Tibial nerve (tissue), 4 donors: ENCODE data around the gene HOXB7. TPM values are rescaled to one million over a fixed set of nuclear protein-coding genes. Genes with fewer than 3 reads are reported as not detected.

ENCODE experiments used
- DNase-seq, 2 donors: peaks; one replicate each; pipeline ENCODE4 v3.0.0-alpha.2; 2019; ENCODE audit warnings: low spot score in 2 of 2
- H3K27ac ChIP-seq, 4 donors: fragments of 200-600 bp; sonication (generic) in 3 of 4; one replicate each; pipeline ENCODE4 v1.5.1; 2017 to 2019; ENCODE audit warnings: mild to moderate bottlenecking in 1 of 4
- H3K27me3 ChIP-seq, 2 donors: fragments of 200-600 bp; sonication (generic) in 1 of 2; one replicate each; pipeline versions ENCODE4 v1.5.1 to v1.6.0; 2017 to 2019
- H3K36me3 ChIP-seq, 3 donors: fragments of 200-600 bp; sonication (generic); one replicate each; pipeline ENCODE4 v1.5.1; 2018 to 2019
- H3K4me1 ChIP-seq, 4 donors: fragments of 200-600 bp; sonication (generic) in 3 of 4; one replicate each; pipeline ENCODE4 v1.5.1; 2017 to 2019
- H3K4me3 ChIP-seq, 4 donors: fragments of 200-600 bp; sonication (generic) in 3 of 4; one replicate each; pipeline ENCODE4 v1.5.1; 2017 to 2019; ENCODE audit warnings: mild to moderate bottlenecking in 1 of 4, moderate library complexity in 1 of 4
- H3K9me3 ChIP-seq, 4 donors: fragments of 200-600 bp; sonication (generic) in 3 of 4; one replicate each; pipeline ENCODE4 v1.5.1; 2017 to 2019
- CTCF ChIP-seq, 5 experiments: fragments of 200-600 bp in 3 of 5; fragments of 450-650 bp in 2 of 5; sonication (generic) in 3 of 5; IDR thresholded peaks; one replicate each; pipeline ENCODE4 v1.5.1; 2016 to 2019; ENCODE audit warnings: antibody characterized with exemption in 5 of 5, mild to moderate bottlenecking in 3 of 5, moderate library complexity in 2 of 5
- EP300 ChIP-seq, 2 donors: sonication (generic); formaldehyde crosslinking; IDR thresholded peaks; one replicate each; pipeline ENCODE4 v1.6.1; 2017; ENCODE audit warnings: antibody characterized with exemption in 2 of 2, mild to moderate bottlenecking in 1 of 2
- POLR2A ChIP-seq, 2 donors: fragments of 450-650 bp; IDR thresholded peaks; one replicate each; pipeline ENCODE4 v1.6.1; 2017; ENCODE audit warnings: antibody characterized with exemption in 2 of 2, mild to moderate bottlenecking in 2 of 2, moderate library complexity in 2 of 2
- WGBS, 2 donors: methylation state at CpG; one replicate each; pipeline ENCODE4 v1.1.5; 2018; 5-methylcytosine and 5-hydroxymethylcytosine counted together
- total RNA-seq, 4 donors: library from RNA; depleted of rRNA; stranded (reverse); fragments of >200 nt; gene quantifications; one replicate each; pipeline ENCODE4 v1.1.0, GENCODE V29; 2016

HOXB7 gene
- total RNA-seq, 4 donors from 2014 or later, result 1.8 to 4.0 (median 2.3) TPM

GRCh38 chr17:48622857-48623256 lies 12.0 kb upstream of the HOXB7 start:
- Histone ChIP-seq H3K4me3 (no peak overlapping the region), H3K27me3 (peaks cover 0 to 100% of the 10 kb centered on the region in 2 donors), H3K27ac (no peak overlapping the region), H3K36me3 (no peaks in the 10 kb centered on the region), H3K4me1 (peaks cover 0 to 45% (median 20%) of the 10 kb centered on the region in 4 donors), H3K9me3 (no peaks in the 10 kb centered on the region)
- 45 to 52% methylated on average over 11 of the region's 11 CpGs for WGBS, 2 donors
- TF ChIP-seq CTCF (IDR thresholded peaks at IDR 0.05) (no peak), POLR2A (IDR thresholded peaks at IDR 0.05) (no peak), EP300 (IDR thresholded peaks at IDR 0.05) (no peak)
- DNase-seq, result no peak

- Histone ChIP-seq H3K27ac (no peak overlapping the region), H3K36me3 (no peaks in the 10 kb centered on the region), H3K27me3 (peaks cover 0 to 100% of the 10 kb centered on the region in 2 donors), H3K4me3 (no peak overlapping the region), H3K9me3 (no peaks in the 10 kb centered on the region), H3K4me1 (peaks cover 0 to 44% (median 17%) of the 10 kb centered on the region in 4 donors)
- TF ChIP-seq EP300 (IDR thresholded peaks at IDR 0.05), result no peak
- no peak for TF ChIP-seq POLR2A (IDR thresholded peaks at IDR 0.05)
- TF ChIP-seq CTCF (IDR thresholded peaks at IDR 0.05), result no peak
- 27 to 39% methylated on average over 33 to 41 of the region's 41 CpGs for WGBS, 2 donors
- DNase-seq, result no peak
Measured at GRCh38 chr17:48621410-48622392, 10.9 kb upstream of the HOXB7 start.

GRCh38 chr17:48620461-48621139 lies 9.8 kb upstream of the HOXB7 start:
- no peak for DNase-seq
- WGBS, 2 donors, result 62 to 69% methylated on average over 5 to 6 of the region's 6 CpGs
- no peak overlapping the region for H3K4me3 ChIP-seq
- no peaks in the 10 kb centered on the region for H3K9me3 ChIP-seq
- peaks cover 0 to 33% (median 7%) of the 10 kb centered on the region in 4 donors for H3K4me1 ChIP-seq
- no peak for TF ChIP-seq CTCF (IDR thresholded peaks at IDR 0.05)
- no peak for TF ChIP-seq POLR2A (IDR thresholded peaks at IDR 0.05)
- no peak for TF ChIP-seq EP300 (IDR thresholded peaks at IDR 0.05)
- H3K27me3 ChIP-seq, result peaks cover 0 to 100% of the 10 kb centered on the region in 2 donors
- no peak overlapping the region for H3K27ac ChIP-seq
- H3K36me3 ChIP-seq, result no peaks in the 10 kb centered on the region

GRCh38 chr17:48619826-48620449 lies 9.1 kb upstream of the HOXB7 start:
- Histone ChIP-seq H3K4me3 (no peak overlapping the region), H3K4me1 (peaks cover 0 to 31% (median 2%) of the 10 kb centered on the region in 4 donors), H3K9me3 (no peaks in the 10 kb centered on the region), H3K27ac (no peak overlapping the region), H3K36me3 (no peaks in the 10 kb centered on the region), H3K27me3 (peaks cover 0 to 100% of the 10 kb centered on the region in 2 donors)
- no peak for DNase-seq
- TF ChIP-seq POLR2A (IDR thresholded peaks at IDR 0.05) (no peak), CTCF (IDR thresholded peaks at IDR 0.05) (no peak), EP300 (IDR thresholded peaks at IDR 0.05) (no peak)
- 47 to 50% methylated on average over 26 to 32 of the region's 32 CpGs for WGBS, 2 donors
